HuH-7 (cell line): ENCODE data around the gene TAGLN.
A peak's percentile ranks its signal among the peaks of the same experiment; 100 is the strongest.

Experiments
- DNase-seq: peaks from one replicate; pipeline ENCODE4 v3.0.0; 2011; ENCODE audit warnings: low spot score

TAGLN gene

GRCh38 chr11:117230999-117231841 lies 32.0 kb downstream of the TAGLN start:
- no peak for DNase-seq

GRCh38 chr11:117231842-117232091 lies 32.6 kb downstream of the TAGLN start, which contains the start of gene PCSK7:
TSS of gene PCSK7 (minus strand) at chr11:117232073. CDS start at chr11:117229844, 2,229 bp downstream.
- peak; percentile 95 for DNase-seq

DNA sequence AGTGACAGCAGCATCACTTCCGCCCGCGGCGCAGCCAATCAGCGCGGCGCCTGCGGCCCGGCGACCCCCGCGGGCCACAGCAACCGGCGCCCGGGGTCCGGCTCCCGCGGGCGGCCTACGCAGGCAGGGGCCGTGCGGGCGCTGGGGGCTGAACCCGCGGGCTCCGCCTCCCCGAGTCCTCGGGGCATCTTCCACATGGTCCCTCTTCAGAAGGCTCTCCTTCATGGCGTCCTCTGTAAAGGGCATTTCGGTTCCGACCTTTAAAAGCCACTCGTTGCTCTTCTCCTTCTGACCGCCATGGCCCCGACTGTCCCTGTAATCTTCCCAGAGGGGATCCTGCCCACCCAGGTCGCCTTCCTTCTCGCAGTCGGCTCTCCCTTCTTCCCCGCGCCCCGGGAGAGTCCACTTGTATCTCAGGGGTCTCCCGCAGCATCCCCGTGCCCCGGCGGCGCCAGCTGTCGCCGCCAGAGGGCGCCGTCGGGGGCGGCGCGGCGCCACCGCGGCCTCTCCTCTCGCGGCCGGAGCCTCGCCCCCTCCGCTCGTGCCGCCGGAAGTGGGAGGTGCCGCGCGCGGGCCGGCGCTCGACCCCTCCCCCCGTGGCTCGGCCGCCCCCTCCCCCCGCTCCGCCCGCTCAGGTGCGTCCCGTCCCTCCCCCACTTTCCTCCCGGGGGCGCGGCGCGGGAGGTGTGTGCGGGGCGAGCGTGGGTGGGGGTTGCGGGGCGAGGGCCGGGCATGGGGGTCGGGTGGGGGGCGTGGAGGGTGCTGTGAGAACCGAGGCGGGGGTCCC lies 33.1 kb downstream of the TAGLN start, which contains the start of gene RNF214:
Gene RNF214, plus strand, starts transcription at position 580 of the 787 bp plus-strand sequence. CDS start 1,602 bp downstream, outside the sequence.
- DNase-seq: peak; percentile 88

DNA sequence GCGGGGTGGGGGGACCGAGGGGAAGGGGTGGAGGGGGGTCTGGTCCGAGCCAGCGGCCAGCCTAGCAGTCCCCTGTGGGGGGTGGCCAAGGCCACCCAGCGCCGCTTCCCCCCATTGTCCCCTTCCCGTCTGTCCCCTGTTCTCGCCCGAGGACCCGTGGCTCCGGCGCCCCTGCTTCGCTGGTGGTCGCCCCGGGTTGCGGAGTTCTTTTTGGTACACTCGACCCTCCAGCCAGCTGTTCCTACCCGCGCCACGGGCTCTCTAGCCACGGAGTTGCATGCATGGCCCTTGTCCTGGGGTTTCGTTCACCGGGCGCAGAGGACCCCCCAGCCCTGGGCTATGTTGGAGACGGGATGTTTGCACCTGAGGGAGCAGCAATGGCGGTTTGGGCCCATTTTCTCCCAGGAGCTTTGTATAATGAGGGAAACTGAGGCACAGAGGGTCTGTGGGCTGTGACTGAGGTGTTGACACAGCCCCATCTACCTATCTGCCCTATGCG lies 33.8 kb downstream of the TAGLN start:
- peak; percentile 39 for DNase-seq

- no peak for DNase-seq
Observed at GRCh38 chr11:117238221-117238620, 39.1 kb downstream of the TAGLN start.

DNA sequence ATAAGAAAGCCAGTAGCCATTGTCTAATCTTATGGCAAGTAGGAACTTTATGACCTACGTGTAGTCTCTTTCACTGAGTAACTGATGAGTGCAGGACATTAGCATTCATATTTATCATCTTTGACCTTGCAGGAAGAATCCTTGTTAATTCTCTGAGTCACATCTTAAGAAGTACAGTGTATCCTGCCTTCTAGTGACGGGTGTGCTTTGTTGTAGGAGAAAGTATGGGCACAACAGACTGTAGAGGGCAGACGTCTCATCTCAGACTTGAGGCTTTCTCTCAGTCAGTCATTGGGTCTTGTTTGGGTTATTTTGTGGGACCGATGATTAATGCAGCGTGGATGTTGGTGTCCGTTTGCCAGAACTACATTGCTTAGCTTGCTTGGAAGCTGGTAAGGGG lies 40.1 kb downstream of the TAGLN start:
- DNase-seq: no peak

DNA sequence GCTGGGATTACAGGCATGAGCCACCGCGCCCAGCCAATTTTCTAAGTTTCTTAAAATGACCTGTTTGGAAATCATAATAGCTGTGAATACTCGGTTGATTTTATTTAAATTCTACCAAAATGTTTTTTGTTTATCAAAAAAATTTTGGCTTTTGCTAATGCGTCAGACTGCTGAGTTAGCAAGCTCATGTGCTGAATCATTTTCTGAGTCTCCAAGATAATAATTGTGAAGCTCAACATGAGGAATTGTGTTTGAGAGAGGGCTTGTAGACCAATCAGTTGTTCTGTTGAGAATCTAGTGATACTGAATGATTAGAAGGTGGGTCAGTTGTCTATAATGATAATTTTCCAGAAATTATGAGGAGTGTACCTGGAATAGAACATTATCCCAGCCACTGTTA lies 49.2 kb downstream of the TAGLN start:
- DNase-seq: no peak

DNA sequence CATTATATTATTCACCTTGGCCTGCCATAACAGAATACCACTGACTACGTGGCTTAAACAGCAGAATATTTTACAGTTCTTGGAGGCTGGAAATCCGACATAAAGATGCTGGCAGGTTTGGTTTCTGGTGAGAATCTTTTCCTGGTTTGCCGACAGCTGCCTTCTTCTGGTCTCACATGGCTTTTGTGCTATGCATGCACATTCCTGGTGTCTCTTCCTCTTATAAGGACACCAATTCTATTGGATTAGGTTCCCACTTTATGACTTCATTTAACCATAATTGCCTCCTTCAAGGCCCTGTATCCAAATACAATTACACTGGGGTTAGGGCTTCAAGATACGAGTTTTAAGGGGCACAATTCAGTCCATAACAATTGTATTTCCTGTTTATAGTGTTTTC lies 50.4 kb downstream of the TAGLN start:
- no peak for DNase-seq

DNA sequence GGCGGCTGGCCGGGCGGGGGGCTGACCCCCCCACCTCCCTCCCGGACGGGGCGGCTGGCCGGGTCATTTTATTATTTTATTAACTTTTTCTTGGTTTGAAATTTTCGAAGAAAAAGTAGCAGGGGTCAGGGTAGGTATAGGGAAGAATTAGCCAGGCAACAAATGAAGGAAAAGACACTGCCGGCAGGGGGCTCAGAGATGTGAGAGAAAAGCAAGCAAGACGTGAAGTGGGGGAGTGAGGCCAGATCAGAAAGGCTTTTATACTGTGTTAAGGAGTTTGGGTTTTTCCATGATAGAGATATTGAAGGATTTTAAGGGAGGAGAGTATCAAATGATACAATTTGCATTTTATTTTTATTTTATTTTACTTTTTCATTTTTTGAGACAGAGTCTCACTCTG lies 52.3 kb downstream of the TAGLN start:
- no peak for DNase-seq

- DNase-seq: no peak
Observed at GRCh38 chr11:117255966-117256365, 56.8 kb downstream of the TAGLN start.

DNA sequence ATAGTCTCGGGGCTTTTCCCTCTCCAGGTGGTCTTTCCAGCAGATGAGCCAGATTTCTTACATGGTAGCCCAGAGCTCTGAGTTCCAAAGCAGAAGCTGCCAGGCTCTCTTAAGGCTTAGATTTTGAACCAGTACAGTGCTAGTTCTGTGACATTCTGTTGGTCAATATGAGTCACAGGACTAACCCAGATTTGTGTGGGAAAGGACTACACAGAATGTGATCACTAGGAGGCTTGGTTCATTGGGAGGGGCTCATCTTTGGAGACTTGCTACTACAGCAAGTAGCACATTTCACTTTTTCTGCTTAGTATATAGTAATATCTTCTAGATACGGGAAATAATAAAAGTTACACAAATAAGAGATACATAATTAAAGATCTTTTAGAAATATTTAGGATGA lies 57.4 kb downstream of the TAGLN start:
- no peak for DNase-seq
